Neuronal stem cell (in vitro differentiated cells): ENCODE measurements around the gene BBOX1.

Experiments
- DNase-seq: peaks from one replicate; pipeline ENCODE4 v3.0.0-alpha.2; 2013; ENCODE audit warnings: low spot score
- H2AFZ ChIP-seq: one replicate; pipeline ENCODE4 v1.6.1; 2013; ENCODE audit warnings: mild to moderate bottlenecking, low read length, inconsistent platforms
- H2AK5ac ChIP-seq: 2 replicates; pipeline ENCODE4 v1.6.1; 2013; ENCODE audit warnings: low read depth, mild to moderate bottlenecking, inconsistent platforms, low read length, moderate library complexity, mixed read lengths
- H2BK120ac ChIP-seq: 2 replicates; pipeline ENCODE4 v1.6.1; 2013; ENCODE audit warnings: low read depth, mild to moderate bottlenecking, inconsistent platforms, low read length, moderate library complexity, mixed read lengths
- H2BK12ac ChIP-seq: one replicate; pipeline ENCODE4 v1.6.1; 2013; ENCODE audit warnings: low read length, inconsistent platforms
- H2BK15ac ChIP-seq: 2 replicates; pipeline ENCODE4 v1.6.1; 2013; ENCODE audit warnings: mild to moderate bottlenecking, low read length, inconsistent platforms, mixed read lengths
- H2BK5ac ChIP-seq: one replicate; pipeline ENCODE4 v1.6.1; 2013; ENCODE audit warnings: inconsistent platforms, mild to moderate bottlenecking, low read length, moderate library complexity
- H3K14ac ChIP-seq: one replicate; pipeline ENCODE4 v1.6.1; 2013; ENCODE audit warnings: low read length, inconsistent platforms
- H3K18ac ChIP-seq: 2 replicates; pipeline ENCODE4 v1.6.1; 2013; ENCODE audit warnings: low read length, inconsistent platforms
- H3K23ac ChIP-seq: 2 replicates; pipeline ENCODE4 v1.6.1; 2013; ENCODE audit warnings: low read depth, mild to moderate bottlenecking, mixed read lengths, low read length, inconsistent platforms; ENCODE audit not compliant: poor library complexity
- H3K27ac ChIP-seq: replicated peaks from 3 replicates; pipeline ENCODE4 v1.5.1; 2013; ENCODE audit warnings: low read length, inconsistent platforms
- H3K27me3 ChIP-seq, 3 experiments: 2 replicates each; pipeline ENCODE4 v1.6.1; 2013; ENCODE audit warnings: low read length in 3 of 3, mild to moderate bottlenecking in 2 of 3, inconsistent platforms in 1 of 3, low read depth in 1 of 3, mixed read lengths in 1 of 3, moderate library complexity in 1 of 3; ENCODE audit not compliant: control insufficient read depth in 3 of 3, insufficient read depth in 3 of 3
- H3K36me3 ChIP-seq, 2 donors: replicated peaks in 1 of 2; 2 replicates each; pipeline ENCODE4 v1.6.1; 2013; ENCODE audit warnings: low read length in 2 of 2; ENCODE audit not compliant: control insufficient read depth in 2 of 2, insufficient read depth in 2 of 2
- H3K4ac ChIP-seq: 2 replicates; pipeline ENCODE4 v1.6.1; 2013; ENCODE audit warnings: inconsistent platforms, mild to moderate bottlenecking, low read length, moderate library complexity
- H3K4me1 ChIP-seq, 2 donors: 1 replicate in 1 of 2; 2 replicates in 1 of 2; pipeline ENCODE4 v1.6.1; 2013; ENCODE audit warnings: low read length in 2 of 2, low read depth in 1 of 2; ENCODE audit not compliant: control insufficient read depth in 2 of 2, insufficient read depth in 1 of 2
- H3K4me2 ChIP-seq: one replicate; pipeline ENCODE4 v1.6.1; 2013; ENCODE audit warnings: mild to moderate bottlenecking, low read length, inconsistent platforms; ENCODE audit not compliant: insufficient read depth, poor library complexity, severe bottlenecking
- H3K4me3 ChIP-seq, 2 donors: 2 replicates each; pipeline ENCODE4 v1.5.1; 2013; ENCODE audit warnings: low read length in 2 of 2, mild to moderate bottlenecking in 2 of 2, inconsistent platforms in 1 of 2, moderate library complexity in 1 of 2
- H3K79me1 ChIP-seq: one replicate; pipeline ENCODE4 v1.6.1; 2013; ENCODE audit warnings: low read depth, mild to moderate bottlenecking, inconsistent platforms, low read length, moderate library complexity
- H3K9ac ChIP-seq: one replicate; pipeline ENCODE4 v1.6.1; 2013; ENCODE audit warnings: mild to moderate bottlenecking, low read depth, low read length, inconsistent platforms; ENCODE audit not compliant: poor library complexity
- H3K9me3 ChIP-seq, 2 donors: replicated peaks in 1 of 2; 2 replicates each; pipeline versions ENCODE3 to v1.6.1; 2013; ENCODE audit warnings: low read length in 2 of 2, mild to moderate bottlenecking in 2 of 2, inconsistent platforms in 1 of 2, low read depth in 1 of 2, mixed read lengths in 1 of 2, moderate library complexity in 1 of 2; ENCODE audit not compliant: control insufficient read depth in 2 of 2, insufficient read depth in 1 of 2
- H4K8ac ChIP-seq: one replicate; pipeline ENCODE4 v1.6.1; 2013; ENCODE audit warnings: low read depth, mild to moderate bottlenecking, inconsistent platforms, low read length, moderate library complexity
- H4K91ac ChIP-seq: one replicate; pipeline ENCODE4 v1.6.1; 2013; ENCODE audit warnings: low read length, low read depth, mild to moderate bottlenecking, inconsistent platforms; ENCODE audit not compliant: poor library complexity
- WGBS, 2 donors: extraction: QIAGEN DNeasy Blood & Tissue Kit; methylation state at CpG; one replicate each; pipeline ENCODE4 v1.1.7; 2013; ENCODE audit warnings: missing lambda C conversion rate in 2 of 2, mixed read lengths in 1 of 2; ENCODE audit not compliant: insufficient read length in 2 of 2, insufficient replicate concordance in 1 of 2; ENCODE audit errors: extremely low coverage in 2 of 2; 5-methylcytosine and 5-hydroxymethylcytosine counted together

Gene BBOX1

GRCh38 chr11:27028561-27028965, 12.1 kb upstream of the BBOX1 start:
- Histone ChIP-seq H3K9ac (no peak overlapping the region), H2BK15ac (no peak overlapping the region), H3K79me1 (no peaks in the 10 kb centered on the region), H3K14ac (no peak overlapping the region), H3K4me1 (peaks cover 0 to 2% of the 10 kb centered on the region in 2 donors), H2BK5ac (no peak overlapping the region), H2BK120ac (no peak overlapping the region), H3K18ac (no peak overlapping the region), H3K36me3 (no peaks in the 10 kb centered on the region), H4K8ac (no peak overlapping the region), H3K23ac (no peak overlapping the region), H3K4me3 (no peak overlapping the region), H2AFZ (no peak overlapping the region), H3K27me3 (peaks cover 0 to 6% (median 0%) of the 10 kb centered on the region in 3 experiments), H2AK5ac (no peak overlapping the region), H3K27ac (no peak overlapping the region), H2BK12ac (no peak overlapping the region), H4K91ac (no peak overlapping the region), H3K4ac (no peak overlapping the region), H3K4me2 (no peak overlapping the region), H3K9me3 (peaks cover 0 to 2% of the 10 kb centered on the region in 2 donors)
- DNase-seq, result no peak
- no CpG with 5 or more reads among the region's 1 CpG for WGBS, 2 donors

- no peak overlapping the region for H3K4me2 ChIP-seq
- H3K23ac ChIP-seq, result no peak overlapping the region
- no peak overlapping the region for H2BK120ac ChIP-seq
- peaks cover 0 to 2% of the 10 kb centered on the region in 2 donors for H3K9me3 ChIP-seq
- H3K9ac ChIP-seq, result no peak overlapping the region
- H2BK12ac ChIP-seq, result no peak overlapping the region
- no peak overlapping the region for H2BK5ac ChIP-seq
- H4K8ac ChIP-seq, result no peak overlapping the region
- H3K4ac ChIP-seq, result no peak overlapping the region
- H2AFZ ChIP-seq, result no peak overlapping the region
- H3K27ac ChIP-seq, result no peak overlapping the region
- peaks cover 0 to 2% of the 10 kb centered on the region in 2 donors for H3K4me1 ChIP-seq
- H3K18ac ChIP-seq, result no peak overlapping the region
- H3K14ac ChIP-seq, result no peak overlapping the region
- no peak overlapping the region for H2BK15ac ChIP-seq
- peaks cover 0 to 6% (median 0%) of the 10 kb centered on the region in 3 experiments for H3K27me3 ChIP-seq
- no peaks in the 10 kb centered on the region for H3K36me3 ChIP-seq
- WGBS, 2 donors, result no CpG with 5 or more reads among the region's 1 CpG
- no peak overlapping the region for H4K91ac ChIP-seq
- H3K79me1 ChIP-seq, result no peaks in the 10 kb centered on the region
- no peak for DNase-seq
- H3K4me3 ChIP-seq, result no peak overlapping the region
- H2AK5ac ChIP-seq, result no peak overlapping the region
Observed at GRCh38 chr11:27029966-27030365, 10.6 kb upstream of the BBOX1 start.

GRCh38 chr11:27031754-27032153, 8.9 kb upstream of the BBOX1 start:
- H3K18ac ChIP-seq, result peak overlapping the region; percentile 72
- no peak overlapping the region for H4K91ac ChIP-seq
- H3K79me1 ChIP-seq, result no peaks in the 10 kb centered on the region
- peaks cover 0 to 6% (median 0%) of the 10 kb centered on the region in 3 experiments for H3K27me3 ChIP-seq
- H3K4me1 ChIP-seq, result peaks cover 0 to 2% of the 10 kb centered on the region in 2 donors
- no peak overlapping the region for H3K4me3 ChIP-seq
- peaks cover 2 to 4% of the 10 kb centered on the region in 2 donors for H3K9me3 ChIP-seq
- H2BK15ac ChIP-seq, result no peak overlapping the region
- no peak overlapping the region for H3K14ac ChIP-seq
- H3K4ac ChIP-seq, result peak overlapping the region; percentile 17
- no peak overlapping the region for H3K4me2 ChIP-seq
- H2BK120ac ChIP-seq, result no peak overlapping the region
- no peak for DNase-seq
- H2BK5ac ChIP-seq, result no peak overlapping the region
- H4K8ac ChIP-seq, result no peak overlapping the region
- WGBS, 2 donors, result no CpG with 5 or more reads among the region's 5 CpGs
- no peak overlapping the region for H3K9ac ChIP-seq
- no peaks in the 10 kb centered on the region for H3K36me3 ChIP-seq
- H2AK5ac ChIP-seq, result peak overlapping the region; percentile 76
- H3K23ac ChIP-seq, result peak overlapping the region; percentile 8
- no peak overlapping the region for H2AFZ ChIP-seq
- H3K27ac ChIP-seq, result no peak overlapping the region
- no peak overlapping the region for H2BK12ac ChIP-seq

- H3K36me3 ChIP-seq, result no peaks in the 10 kb centered on the region
- H2AK5ac ChIP-seq, result no peak overlapping the region
- H3K79me1 ChIP-seq, result no peaks in the 10 kb centered on the region
- no peak overlapping the region for H3K4me2 ChIP-seq
- no peak for DNase-seq
- no peak overlapping the region for H2BK120ac ChIP-seq
- H3K9ac ChIP-seq, result no peak overlapping the region
- H3K27me3 ChIP-seq, result no peaks in the 10 kb centered on the region
- H3K23ac ChIP-seq, result no peak overlapping the region
- no peak overlapping the region for H3K27ac ChIP-seq
- no peak overlapping the region for H3K4ac ChIP-seq
- peaks cover 0 to 4% of the 10 kb centered on the region in 2 donors for H3K9me3 ChIP-seq
- H2BK5ac ChIP-seq, result no peak overlapping the region
- peak overlapping the region; percentile 58 for H2AFZ ChIP-seq
- peak overlapping the region; percentile 23 for H3K18ac ChIP-seq
- H3K4me1 ChIP-seq, result peaks cover 1 to 12% of the 10 kb centered on the region in 2 donors
- H3K14ac ChIP-seq, result no peak overlapping the region
- no peak overlapping the region for H4K8ac ChIP-seq
- no CpG with 5 or more reads among the region's 3 CpGs for WGBS, 2 donors
- no peak overlapping the region for H2BK15ac ChIP-seq
- H3K4me3 ChIP-seq, result no peak overlapping the region
- H4K91ac ChIP-seq, result no peak overlapping the region
- no peak overlapping the region for H2BK12ac ChIP-seq
Observed at GRCh38 chr11:27039873-27040272, 742 bp upstream of the BBOX1 start.
